Ureter (tissue), 1 donor: ENCODE results near the gene ZC3H12A. TPM values are rescaled to one million over a fixed set of nuclear protein-coding genes. Genes with fewer than 3 reads are reported as not detected.

Experiments used
- DNase-seq: peaks from one replicate; pipeline ENCODE4 v3.0.0-alpha.2; 2020; ENCODE audit warnings: low spot score
- total RNA-seq: library from RNA; stranded (reverse); gene quantifications from one replicate; pipeline ENCODE4 v1.2.4, GENCODE V29; 2023
- donor health status: DM: yes; HTN: yes; CAD: no.

The ZC3H12A gene
- total RNA-seq, 1 donor from 2014 or later, result 56.6 TPM

DNA sequence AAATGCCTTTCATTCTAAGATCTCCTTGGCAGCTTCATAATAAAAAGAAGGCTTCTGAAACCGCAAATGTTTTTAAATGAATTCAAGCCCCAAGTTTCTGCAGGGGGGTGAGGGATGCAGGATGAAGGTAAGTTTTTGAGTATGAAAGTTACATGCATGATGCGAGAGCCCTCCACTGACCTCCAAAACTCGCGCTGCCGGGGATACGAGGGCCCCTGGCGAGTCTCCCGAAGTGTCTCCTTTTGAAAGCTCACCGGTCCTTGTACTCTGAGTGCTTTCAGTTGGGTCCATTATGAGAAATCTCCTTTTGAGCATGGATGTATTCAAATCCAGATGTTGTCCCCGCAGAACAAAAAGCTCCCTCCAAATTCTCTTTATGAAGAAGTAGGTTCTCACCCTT is 18.9 kb upstream of the ZC3H12A start:
- DNase-seq, result no peak

GRCh38 chr1:37456614-37457013 is 17.8 kb upstream of the ZC3H12A start:
- DNase-seq, result no peak

DNA sequence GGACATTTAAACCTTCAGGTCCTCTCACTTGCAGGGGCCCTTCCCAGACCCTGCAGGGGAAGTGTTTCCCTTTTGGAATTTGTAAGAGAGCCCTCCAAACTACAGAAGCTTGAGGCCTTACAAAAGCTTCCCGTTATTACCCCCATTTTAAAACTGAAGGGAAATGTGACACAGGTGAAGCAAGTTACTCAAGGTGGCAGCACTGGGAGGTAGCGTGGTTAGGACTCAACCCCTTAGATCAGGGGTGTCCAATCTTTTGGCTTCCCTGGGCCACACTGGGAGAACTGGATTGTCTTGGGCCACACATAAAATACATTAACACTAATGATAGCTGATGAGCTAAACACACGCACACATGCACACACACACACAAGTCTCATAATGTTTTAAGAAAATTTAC is 15.8 kb upstream of the ZC3H12A start:
- no peak for DNase-seq

DNA sequence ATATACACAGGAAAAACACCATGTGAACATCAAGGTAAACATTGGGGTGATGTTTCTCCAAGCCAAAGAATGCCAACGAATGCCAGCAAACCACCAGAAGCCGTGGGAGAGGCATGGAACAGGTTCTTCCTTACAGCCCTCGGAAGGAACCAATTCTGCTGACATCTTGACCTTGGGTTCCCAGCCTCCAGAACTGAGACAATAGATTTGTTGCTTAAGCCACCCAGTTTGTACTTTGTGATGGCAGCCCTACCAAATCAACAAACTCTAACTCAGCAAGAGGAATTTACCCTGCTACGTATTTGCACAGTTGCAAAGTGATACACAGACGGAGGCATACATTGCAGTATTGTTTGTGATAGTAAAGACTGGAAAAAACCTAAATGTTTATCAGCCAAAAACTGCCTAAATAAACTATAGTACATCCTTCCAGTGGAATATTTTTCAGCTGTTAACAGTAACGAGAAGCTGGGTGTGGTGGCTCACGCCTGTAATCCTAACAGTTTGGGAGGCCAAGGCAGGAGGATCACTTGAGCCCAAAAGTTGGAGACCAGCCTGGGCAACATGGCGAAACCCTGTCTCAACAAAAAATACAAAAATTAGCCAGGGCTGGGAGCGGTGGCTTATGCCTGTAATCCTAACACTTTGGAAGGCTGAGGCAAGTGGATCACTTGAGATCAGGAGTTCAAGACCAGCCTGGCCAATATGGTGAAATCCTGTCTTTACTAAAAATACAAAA is 12.5 kb upstream of the ZC3H12A start:
- no peak for DNase-seq

DNA sequence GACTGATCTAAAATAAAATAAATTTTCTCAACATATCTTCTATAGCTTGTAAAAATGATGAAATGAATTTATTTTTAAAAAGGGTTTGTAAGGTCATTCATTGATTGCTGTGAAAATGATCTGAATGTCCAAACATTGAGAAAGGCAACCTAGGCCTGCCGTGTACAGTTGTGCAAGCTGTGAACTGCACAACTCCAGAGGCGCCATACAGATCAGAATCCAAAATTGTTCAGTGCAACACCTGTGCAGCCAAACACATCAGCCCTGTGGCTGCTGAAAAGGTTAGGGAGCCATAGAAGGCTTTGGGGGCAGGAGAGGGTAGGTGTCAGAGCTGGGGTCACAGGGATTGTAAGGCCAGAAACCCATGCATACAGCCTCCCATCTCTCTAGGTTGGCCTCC is 9.9 kb upstream of the ZC3H12A start:
- DNase-seq, result no peak

DNA sequence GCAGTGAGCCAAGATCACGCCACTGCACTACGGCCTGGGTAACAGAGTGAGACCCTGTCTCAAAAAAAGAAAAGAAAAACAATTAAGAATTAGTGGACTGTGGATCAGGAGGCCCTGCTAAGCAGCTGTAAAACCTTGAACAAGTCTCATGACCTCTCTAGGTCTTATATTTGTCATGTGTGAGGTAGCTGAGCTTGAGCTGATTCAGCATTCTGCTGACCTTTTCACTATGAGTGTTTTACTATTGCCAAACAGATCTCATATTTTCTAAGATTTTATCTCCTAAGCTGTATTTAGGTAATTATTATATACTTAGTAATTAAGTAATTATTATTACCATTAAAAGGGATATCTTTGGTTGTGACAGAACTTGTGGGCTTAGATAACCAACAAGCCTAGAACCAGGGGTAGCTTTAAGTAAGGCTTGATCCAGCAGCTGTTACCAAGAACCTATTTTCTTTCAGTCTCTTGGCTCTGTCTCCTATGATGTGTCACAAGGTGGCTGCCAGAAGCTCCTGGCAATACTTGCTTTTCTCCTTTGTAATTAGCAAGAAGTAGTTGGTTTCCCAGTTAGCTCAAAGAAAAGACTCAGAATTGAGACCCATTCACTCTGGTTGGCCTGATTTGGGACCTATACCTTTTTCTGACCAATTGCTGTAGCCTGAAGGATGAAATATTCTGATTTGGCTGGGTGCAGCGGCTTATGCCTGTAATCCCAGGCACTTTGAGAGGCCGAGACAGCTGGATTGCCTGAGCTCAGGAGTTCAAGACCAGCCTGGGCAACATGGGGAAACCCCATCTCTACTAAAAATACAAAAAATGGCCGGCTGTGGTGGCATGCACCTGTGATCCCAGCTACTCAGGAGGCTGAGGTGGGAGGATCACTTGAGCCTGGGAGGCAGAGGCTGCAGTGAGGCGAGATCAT is 8.5 kb upstream of the ZC3H12A start:
- DNase-seq, result no peak

- DNase-seq, result no peak
These were observed 6.3 kb upstream of the ZC3H12A start for GRCh38 chr1:37468037-37468436.

- no peak for DNase-seq
These were observed 5.0 kb upstream of the ZC3H12A start for GRCh38 chr1:37469386-37469785.

DNA sequence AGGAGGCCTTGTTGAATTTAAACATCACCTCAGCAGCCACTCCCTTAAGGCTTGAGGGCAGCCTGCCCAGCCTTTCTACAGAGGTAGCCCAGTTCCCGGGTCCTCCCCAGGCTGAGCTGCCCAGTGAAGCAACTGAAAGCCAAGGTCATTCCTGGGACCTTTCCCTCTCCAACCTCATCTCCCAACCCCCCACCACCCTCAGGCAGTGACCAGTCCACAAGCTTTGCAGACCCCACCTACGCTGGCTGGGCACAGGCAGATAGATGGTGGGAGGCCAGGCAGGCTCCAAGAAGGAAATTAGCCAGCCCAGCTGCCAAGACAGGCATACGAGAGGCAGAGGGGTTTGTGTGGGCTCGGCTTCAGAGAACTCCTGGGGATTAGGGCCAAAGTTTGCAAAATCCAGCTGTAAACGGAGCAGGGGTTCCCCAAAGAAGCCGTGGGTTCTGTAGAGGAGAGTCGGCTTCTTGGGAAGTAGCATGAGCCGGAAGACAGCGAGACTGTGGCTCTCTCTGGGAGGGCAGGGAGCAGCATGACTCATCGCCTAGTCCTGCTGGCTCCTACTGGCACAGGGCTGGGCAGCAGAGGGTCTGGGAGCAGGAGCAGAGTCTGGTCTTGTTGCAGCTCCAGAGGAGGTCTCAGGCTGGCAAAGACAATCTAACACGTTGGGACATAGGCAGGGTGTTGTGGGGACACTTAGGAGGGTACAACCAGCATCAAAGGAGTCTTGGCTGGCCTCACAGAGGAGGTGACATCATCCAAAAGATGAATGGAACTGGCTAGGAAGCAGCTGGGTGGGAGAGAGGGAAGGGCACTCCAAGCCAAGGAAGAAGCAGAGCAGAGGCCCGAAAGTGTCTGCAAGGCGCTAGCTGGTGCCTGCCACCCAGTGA is 2.8 kb upstream of the ZC3H12A start:
- DNase-seq, result peak; percentile 86

DNA sequence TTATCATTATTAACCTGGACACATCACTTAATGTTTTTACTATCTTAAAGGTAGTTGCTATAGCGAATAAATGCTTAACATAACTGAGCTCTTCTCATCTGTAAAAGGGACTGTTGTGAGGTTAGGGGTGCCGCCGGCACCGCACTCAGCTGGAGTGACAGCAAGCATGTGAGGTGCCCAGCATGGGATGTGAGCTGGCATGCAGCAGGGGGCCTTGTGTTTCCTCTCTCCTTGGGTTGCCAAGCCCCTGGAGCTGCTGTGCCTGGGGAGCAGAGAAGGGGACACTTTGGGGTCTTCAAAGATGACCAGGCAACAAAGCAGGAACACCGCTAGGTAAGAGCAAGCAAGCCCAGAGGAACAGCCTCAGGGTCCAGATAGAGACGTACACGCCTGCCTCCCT is 2.1 kb upstream of the ZC3H12A start:
- DNase-seq, result no peak

DNA sequence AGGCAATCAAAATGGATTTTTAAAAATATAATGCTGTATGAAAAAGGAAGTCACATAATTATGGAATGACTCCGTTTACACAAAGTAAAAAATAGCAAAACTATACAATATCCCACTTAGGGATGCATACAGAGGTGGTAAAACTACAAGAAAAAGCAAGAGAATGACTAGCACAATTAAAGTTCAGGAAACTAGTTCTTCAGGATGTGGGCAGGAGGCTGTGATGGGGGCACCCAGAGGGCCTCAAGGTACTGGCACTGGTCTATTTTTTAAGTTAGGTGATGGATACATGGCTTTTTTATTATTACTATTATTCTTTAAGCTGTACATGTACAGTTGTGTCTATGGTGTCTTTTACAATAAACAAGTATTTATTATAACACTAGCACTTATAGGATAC is 1.4 kb upstream of the ZC3H12A start:
- DNase-seq, result no peak

- no peak for DNase-seq
These were observed 842 bp upstream of the ZC3H12A start for GRCh38 chr1:37473431-37474045.

GRCh38 chr1:37474697-37475379 is 458 bp downstream of the ZC3H12A start:
- peak; percentile 56 for DNase-seq

- DNase-seq, result no peak
These were observed 1.2 kb downstream of the ZC3H12A start for GRCh38 chr1:37475380-37476086.

- DNase-seq, result no peak
These were observed 1.7 kb downstream of the ZC3H12A start for GRCh38 chr1:37476087-37476452.

- DNase-seq, result peak; percentile 74
These were observed 2.2 kb downstream of the ZC3H12A start for GRCh38 chr1:37476460-37477197.

GRCh38 chr1:37477198-37477931 is 3.0 kb downstream of the ZC3H12A start:
- peak; percentile 81 for DNase-seq

GRCh38 chr1:37477946-37478345 is 3.6 kb downstream of the ZC3H12A start:
- no peak for DNase-seq

DNA sequence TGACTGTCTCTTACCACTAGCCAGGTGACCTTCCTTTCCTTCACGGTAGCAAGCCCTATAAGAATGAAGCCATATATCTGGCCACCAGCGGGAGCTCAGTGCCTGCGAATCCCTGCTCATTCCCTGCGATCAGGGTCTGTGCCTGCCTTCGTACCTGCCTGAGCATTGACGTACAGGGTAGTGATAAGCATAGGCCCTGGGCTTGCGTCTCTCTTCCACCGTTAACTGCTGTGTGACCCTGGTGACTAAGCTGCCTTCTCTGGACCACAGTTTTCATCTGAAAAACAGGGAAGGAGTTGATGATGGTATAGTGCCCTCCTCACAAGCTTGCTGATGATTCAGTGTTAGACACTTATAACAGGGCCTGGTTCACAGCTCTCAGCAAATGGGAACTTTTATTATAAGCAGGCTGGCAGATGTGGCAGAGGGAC is 4.1 kb downstream of the ZC3H12A start:
- no peak for DNase-seq
